Caco-2 (cell line): Measurements from ENCODE around the gene C22orf39. TPM values are rescaled to one million over a fixed set of nuclear protein-coding genes. Genes with fewer than 3 reads are reported as not detected.
A peak's percentile ranks its signal among the peaks of the same experiment; 100 is the strongest.

Experiments used
- Bru-seq: library from RNA; stranded (reverse); fragments of 400-500 nt; gene quantifications from one replicate; lab custom pipeline; 2021; lab: Mats Ljungman, UMichigan
- BruChase-seq, 2 experiments: library from RNA; stranded (reverse); fragments of 400-500 nt; gene quantifications; one replicate each; lab custom pipeline; 2021; lab: Mats Ljungman, UMichigan
- BruUV-seq: library from RNA; stranded (reverse); fragments of 400-500 nt; replicated peaks from 2 replicates; lab custom pipeline; 2021; lab: Mats Ljungman, UMichigan
- CTCF ChIA-PET: fragments of 300-600 bp; sonication (Branson Sonifier 250); formaldehyde crosslinking; loops from one replicate; lab custom pipeline; 2022; ENCODE audit warnings: antibody characterized with exemption; lab: Charles Lee
- POLR2A ChIA-PET: fragments of 300-600 bp; sonication (Branson Sonifier 250); formaldehyde crosslinking; loops from one replicate; lab custom pipeline; 2022; ENCODE audit warnings: antibody characterized with exemption; lab: Charles Lee
- DNase-seq, 2 experiments: peaks; one replicate each; pipeline versions ENCODE4 v3.0.0 to v3.0.0-alpha.2; 2020 to 2022
- H3K27me3 ChIP-seq: replicated peaks from 2 replicates; pipeline ENCODE4 v1.6.0; 2011; ENCODE audit warnings: low read length; ENCODE audit not compliant: control insufficient read depth, insufficient read depth
- H3K36me3 ChIP-seq: 2 replicates; pipeline ENCODE4 v1.5.1; 2011; ENCODE audit warnings: low read length; ENCODE audit not compliant: control insufficient read depth, insufficient read depth
- H3K4me1 ChIP-seq: fragments of 250-450 bp; sonication (Bioruptor Pico); 2 replicates; pipeline ENCODE4 v1.5.1; 2020; ENCODE audit warnings: mild to moderate bottlenecking
- H3K4me3 ChIP-seq: 2 replicates; pipeline ENCODE4 v1.5.1; 2011; ENCODE audit warnings: low read depth, mild to moderate bottlenecking, control low read depth, low read length
- H3K9me3 ChIP-seq: fragments of 250-450 bp; sonication (Bioruptor Pico); 2 replicates; pipeline ENCODE4 v1.5.1; 2020; ENCODE audit warnings: mild to moderate bottlenecking, moderate library complexity
- H3K27ac Mint-ChIP-seq: one replicate; pipeline ENCODE4 v1.8.0; 2022; ENCODE audit warnings: mixed read lengths; ENCODE audit not compliant: unreplicated experiment
- H3K27me3 Mint-ChIP-seq: one replicate; pipeline ENCODE4 v1.8.0; 2022; ENCODE audit warnings: mixed read lengths; ENCODE audit not compliant: insufficient read depth, unreplicated experiment
- H3K36me3 Mint-ChIP-seq: one replicate; pipeline ENCODE4 v1.8.0; 2022; ENCODE audit warnings: mild to moderate bottlenecking, mixed read lengths; ENCODE audit not compliant: insufficient read depth, unreplicated experiment
- H3K4me1 Mint-ChIP-seq: one replicate; pipeline ENCODE4 v1.8.0; 2022; ENCODE audit warnings: low read depth, mixed read lengths; ENCODE audit not compliant: unreplicated experiment
- H3K4me3 Mint-ChIP-seq: one replicate; pipeline ENCODE4 v1.8.0; 2022; ENCODE audit warnings: mild to moderate bottlenecking, moderate library complexity, mixed read lengths; ENCODE audit not compliant: unreplicated experiment
- H3K9me3 Mint-ChIP-seq: one replicate; pipeline ENCODE4 v1.8.0; 2022; ENCODE audit warnings: mixed read lengths; ENCODE audit not compliant: unreplicated experiment
- intact Hi-C: fragments of 100-400 bp; cut with micrococcal nuclease; formaldehyde crosslinking; loops from one replicate; pipeline ENCODE4 v1.10.0; 2022; ENCODE audit not compliant: unreplicated experiment
- long read RNA-seq: library from polyadenylated mRNA; stranded (forward); transcript quantifications from one replicate; pipeline ENCODE4 v2.0.0, GENCODE V29; 2022
- total RNA-seq: library from RNA; stranded (reverse); gene quantifications from 2 replicates; pipeline ENCODE4 v1.2.3, GENCODE V29; 2022
- TF ChIP-seq, protein P1 (sequence below), 2 experiments: fragments of 200-600 bp in 1 of 2; IDR thresholded peaks; 1 replicate in 1 of 2; 2 replicates in 1 of 2; pipeline versions ENCODE4 v1.5.1 to v1.8.0; 2011 to 2022; ENCODE audit warnings: antibody characterized with exemption in 1 of 2, control low read depth in 1 of 2, inconsistent platforms in 1 of 2, low read depth in 1 of 2, low read length in 1 of 2, mild to moderate bottlenecking in 1 of 2, moderate library complexity in 1 of 2; ENCODE audit not compliant: insufficient read depth in 1 of 2, severe bottlenecking in 1 of 2, unreplicated experiment in 1 of 2

C22orf39 gene, protein sequence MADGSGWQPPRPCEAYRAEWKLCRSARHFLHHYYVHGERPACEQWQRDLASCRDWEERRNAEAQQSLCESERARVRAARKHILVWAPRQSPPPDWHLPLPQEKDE
- total RNA-seq (30.7 and 36.1 TPM in 2 replicates), Bru-seq, nascent RNA (percentile 91 among the genes with signal in this experiment), BruChase-seq, experiment 1, labeled RNA remaining after a 2-hour chase (percentile 88 among the genes with signal in this experiment), BruChase-seq, experiment 2, labeled RNA remaining after a 6-hour chase (percentile 92 among the genes with signal in this experiment)
- long read RNA-seq, transcript C22orf39-202 (3 exons, 3,350 nt) = major isoform, 48 of 93 reads
- long read RNA-seq, transcript C22orf39-203 (3 exons, 1,005 nt) = minor isoform, 25 of 93 reads
- long read RNA-seq, partial matches to known transcripts = 7 of 93 reads
- long read RNA-seq, other reads (novel, unspliced or antisense) = 13 of 93 reads

- intact Hi-C loops = loop anchor here (1.0 to 2.0 kb wide), 3 partner anchors 15 to 183 kb away; partner anchors contain the start of genes CDC45, MRPL40 and UFD1
- H3K36me3 Mint-ChIP-seq = peaks cover 42% of the 10 kb centered on the region
- H3K9me3 Mint-ChIP-seq = no peaks in the 10 kb centered on the region
- no TSS peak for BruUV-seq
- peak within 1 kb of the TSS; percentile 81 for H3K4me3 Mint-ChIP-seq
- Histone ChIP-seq H3K4me3 (peak within 1 kb of the TSS; percentile 76), H3K36me3 (peaks cover 2% of the 10 kb centered on the region; the same call in 1 of the 2 replicates), H3K4me1 (no peaks in the 10 kb centered on the region), H3K27me3 (no peaks in the 10 kb centered on the region), H3K9me3 (no peaks in the 10 kb centered on the region)
- ChIA-PET POLR2A (interaction anchor here (0.9 to 1.9 kb wide), 4 partner anchors 16 to 541 kb away, joined by 3 to 10 read pairs (median 6); partner anchors contain the start of genes CDC45, DGCR6, HIRA and MRPL40), CTCF (no interaction called here)
- peaks cover 17% of the 10 kb centered on the region for H3K4me1 Mint-ChIP-seq
- no peaks in the 10 kb centered on the region for H3K27me3 Mint-ChIP-seq
- TF ChIP-seq, protein P1, sequence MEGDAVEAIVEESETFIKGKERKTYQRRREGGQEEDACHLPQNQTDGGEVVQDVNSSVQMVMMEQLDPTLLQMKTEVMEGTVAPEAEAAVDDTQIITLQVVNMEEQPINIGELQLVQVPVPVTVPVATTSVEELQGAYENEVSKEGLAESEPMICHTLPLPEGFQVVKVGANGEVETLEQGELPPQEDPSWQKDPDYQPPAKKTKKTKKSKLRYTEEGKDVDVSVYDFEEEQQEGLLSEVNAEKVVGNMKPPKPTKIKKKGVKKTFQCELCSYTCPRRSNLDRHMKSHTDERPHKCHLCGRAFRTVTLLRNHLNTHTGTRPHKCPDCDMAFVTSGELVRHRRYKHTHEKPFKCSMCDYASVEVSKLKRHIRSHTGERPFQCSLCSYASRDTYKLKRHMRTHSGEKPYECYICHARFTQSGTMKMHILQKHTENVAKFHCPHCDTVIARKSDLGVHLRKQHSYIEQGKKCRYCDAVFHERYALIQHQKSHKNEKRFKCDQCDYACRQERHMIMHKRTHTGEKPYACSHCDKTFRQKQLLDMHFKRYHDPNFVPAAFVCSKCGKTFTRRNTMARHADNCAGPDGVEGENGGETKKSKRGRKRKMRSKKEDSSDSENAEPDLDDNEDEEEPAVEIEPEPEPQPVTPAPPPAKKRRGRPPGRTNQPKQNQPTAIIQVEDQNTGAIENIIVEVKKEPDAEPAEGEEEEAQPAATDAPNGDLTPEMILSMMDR (IDR thresholded peaks at IDR 0.05; ENCODE audit: insufficient read depth in 1 of 2, low read depth in 1 of 2, low read length in 1 of 2, severe bottlenecking in 1 of 2, unreplicated experiment in 1 of 2) = no peak
- peak; percentile 93 to 94 for DNase-seq
- H3K27ac Mint-ChIP-seq = peak within 1 kb of the TSS; percentile 76
These were observed at the start of gene C22orf39 for GRCh38 chr22:19447330-19448075. TSS of gene C22orf39 (minus strand) at chr22:19447711. CDS start at chr22:19447688, 23 bp downstream.

- Mint-ChIP-seq H3K4me1 (no peaks in the 10 kb centered on the region), H3K27me3 (no peaks in the 10 kb centered on the region), H3K4me3 (no peak overlapping the region), H3K9me3 (no peaks in the 10 kb centered on the region), H3K27ac (no peak overlapping the region), H3K36me3 (peaks cover 30% of the 10 kb centered on the region)
- TF ChIP-seq, protein P1 (IDR thresholded peaks at IDR 0.05; ENCODE audit: insufficient read depth in 1 of 2, low read depth in 1 of 2, low read length in 1 of 2, severe bottlenecking in 1 of 2, unreplicated experiment in 1 of 2) = no peak
- H3K4me1 ChIP-seq = no peaks in the 10 kb centered on the region
- H3K27me3 ChIP-seq = no peaks in the 10 kb centered on the region
- CTCF ChIA-PET = no interaction called here
- POLR2A ChIA-PET = no interaction called here
- no peaks in the 10 kb centered on the region for H3K36me3 ChIP-seq
- no peaks in the 10 kb centered on the region for H3K9me3 ChIP-seq
- DNase-seq = no peak
- intact Hi-C loops = no loop called here
- no TSS peak for BruUV-seq
- H3K4me3 ChIP-seq = no peak overlapping the region
These were observed 49.7 kb upstream of the C22orf39 start for GRCh38 chr22:19497245-19497644.

DNA sequence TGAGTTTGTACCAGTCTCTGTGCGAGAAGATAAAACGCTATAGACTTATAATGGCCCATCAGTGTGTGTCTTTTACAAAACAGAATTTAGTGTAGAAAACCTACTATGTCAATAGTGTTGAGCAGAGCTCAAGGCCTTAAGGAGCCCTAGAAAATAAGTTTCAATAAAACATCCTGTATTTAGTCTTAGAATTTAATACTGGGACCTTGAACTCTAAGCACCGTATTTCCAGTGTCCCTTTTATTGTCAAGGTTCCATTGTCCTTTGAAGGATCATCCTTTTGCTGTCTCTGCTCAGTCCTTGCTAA lies 48.8 kb upstream of the C22orf39 start:
- CTCF ChIA-PET = interaction anchor here (0.6 to 1.0 kb wide), 2 partner anchors 10 to 133 kb away, joined by 3 read pairs; no protein-coding TSS in a partner anchor
- H3K27me3 ChIP-seq = no peaks in the 10 kb centered on the region
- no peak overlapping the region for H3K4me3 ChIP-seq
- TF ChIP-seq, protein P1 (IDR thresholded peaks at IDR 0.05; ENCODE audit: insufficient read depth in 1 of 2, low read depth in 1 of 2, low read length in 1 of 2, severe bottlenecking in 1 of 2, unreplicated experiment in 1 of 2) = no peak
- H3K9me3 ChIP-seq = no peaks in the 10 kb centered on the region
- no TSS peak for BruUV-seq
- no peaks in the 10 kb centered on the region for H3K36me3 ChIP-seq
- Mint-ChIP-seq H3K27me3 (no peaks in the 10 kb centered on the region), H3K9me3 (no peaks in the 10 kb centered on the region), H3K27ac (no peak overlapping the region), H3K36me3 (peaks cover 35% of the 10 kb centered on the region), H3K4me3 (no peak overlapping the region), H3K4me1 (no peaks in the 10 kb centered on the region)
- POLR2A ChIA-PET = interaction anchor here (1.0 kb wide), 1 partner anchor 16 kb away, joined by 5 read pairs; the partner anchor contains the start of gene CDC45
- intact Hi-C loops = no loop called here
- no peaks in the 10 kb centered on the region for H3K4me1 ChIP-seq
- DNase-seq = no peak
